GM21528 (cell line): ENCODE data around the gene KSR2.

Experiments
- ATAC-seq: cut with Tn5 transposase; IDR thresholded peaks from one replicate; pipeline ENCODE4 v1.9.1; 2021; ENCODE audit warnings: mild to moderate bottlenecking, moderate library complexity; ENCODE audit not compliant: unreplicated experiment, low FRiP score

KSR2 gene

GRCh38 chr12:117516034-117516433 lies 452.8 kb downstream of the KSR2 start:
- ATAC-seq, result no peak

- ATAC-seq, result no peak
These were observed 454.8 kb downstream of the KSR2 start for GRCh38 chr12:117514016-117514415.

- no peak for ATAC-seq
These were observed 455.4 kb downstream of the KSR2 start for GRCh38 chr12:117513353-117513752.

- ATAC-seq, result no peak
These were observed 460.3 kb downstream of the KSR2 start for GRCh38 chr12:117508468-117508867.

- ATAC-seq, result no peak
These were observed 461.2 kb downstream of the KSR2 start for GRCh38 chr12:117507548-117507947.

GRCh38 chr12:117506333-117506732 lies 462.5 kb downstream of the KSR2 start:
- ATAC-seq, result no peak

GRCh38 chr12:117502633-117503032 lies 466.2 kb downstream of the KSR2 start:
- ATAC-seq, result no peak

- ATAC-seq, result no peak
These were observed 466.6 kb downstream of the KSR2 start for GRCh38 chr12:117502233-117502632.

GRCh38 chr12:117501076-117501869 lies 467.5 kb downstream of the KSR2 start:
- no peak for ATAC-seq

- ATAC-seq, result no peak
These were observed 468.9 kb downstream of the KSR2 start for GRCh38 chr12:117499759-117500485.

GRCh38 chr12:117498880-117499279 lies 469.9 kb downstream of the KSR2 start:
- no peak for ATAC-seq

- no peak for ATAC-seq
These were observed 470.5 kb downstream of the KSR2 start for GRCh38 chr12:117498256-117498655.

GRCh38 chr12:117497407-117497806 lies 471.4 kb downstream of the KSR2 start:
- ATAC-seq, result no peak

- no peak for ATAC-seq
These were observed 473.7 kb downstream of the KSR2 start for GRCh38 chr12:117494833-117495655.

GRCh38 chr12:117491711-117492110 lies 477.1 kb downstream of the KSR2 start:
- ATAC-seq, result no peak

- ATAC-seq, result no peak
These were observed 478.7 kb downstream of the KSR2 start for GRCh38 chr12:117490130-117490529.

- ATAC-seq, result no peak
These were observed 479.1 kb downstream of the KSR2 start for GRCh38 chr12:117489671-117490070.

GRCh38 chr12:117486840-117487659 lies 481.7 kb downstream of the KSR2 start:
- ATAC-seq, result no peak

- ATAC-seq, result no peak
These were observed 482.6 kb downstream of the KSR2 start for GRCh38 chr12:117485984-117486839.
